AG04449 (cell line): ENCODE data around the gene TRPM4.
"Not testable (repeated sequence)": the region's sequence is repeated elsewhere in the genome, so short reads cannot be mapped to it uniquely, and the experiment has no call there.

Experiments used
- CTCF ChIA-PET: fragments of 350-600 bp; formaldehyde crosslinking; extraction: SDS; loops from one replicate; lab custom pipeline; 2021; ENCODE audit warnings: antibody characterized with exemption; lab: Yijun Ruan, JAX
- POLR2A ChIA-PET: fragments of 400-600, 350-600 bp; formaldehyde crosslinking; extraction: SDS; loops from one replicate; lab custom pipeline; 2020; ENCODE audit warnings: antibody characterized with exemption, inconsistent platforms; lab: Yijun Ruan, JAX
- DNase-seq: peaks from one replicate; pipeline ENCODE4 v3.0.0-alpha.2; 2010; ENCODE audit warnings: low read depth, low spot score
- H3K4me3 ChIP-seq: 2 replicates; pipeline ENCODE4 v1.5.1; 2011; ENCODE audit warnings: low read depth, mild to moderate bottlenecking, control low read depth, low read length
- CTCF ChIP-seq: IDR thresholded peaks from one replicate; pipeline ENCODE4 v1.5.1; 2011; ENCODE audit warnings: mild to moderate bottlenecking, moderate library complexity, low read length, control low read depth, inconsistent platforms; ENCODE audit not compliant: insufficient read depth; ENCODE audit errors: missing control alignments

The TRPM4 gene

DNA sequence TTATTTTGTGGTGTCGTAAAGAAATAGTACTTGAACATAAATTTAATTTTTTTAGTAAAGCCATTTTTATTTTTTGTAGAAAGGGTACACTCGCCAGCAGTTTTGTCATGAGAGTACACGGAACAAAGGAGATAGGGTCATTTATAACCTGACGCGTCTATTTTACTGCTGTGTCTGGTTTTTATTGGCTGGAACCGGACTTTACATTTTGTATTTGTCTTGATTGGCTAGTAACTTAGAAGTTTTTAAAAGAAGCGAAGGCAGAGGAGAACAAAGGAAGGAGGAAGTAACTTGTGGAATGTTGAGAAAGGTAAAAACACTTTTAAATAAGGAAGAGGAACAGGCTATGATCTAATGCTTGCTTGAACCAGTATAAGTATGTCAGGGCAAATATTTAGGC, 43.5 kb downstream of the TRPM4 start:
- CTCF ChIA-PET = interaction anchor here (1.0 kb wide), 1 partner anchor 103 kb away, joined by 3 read pairs; no protein-coding TSS in a partner anchor
- no peak overlapping the region for H3K4me3 ChIP-seq
- POLR2A ChIA-PET = no interaction called here
- no peak for TF ChIP-seq CTCF
- DNase-seq = no peak

DNA sequence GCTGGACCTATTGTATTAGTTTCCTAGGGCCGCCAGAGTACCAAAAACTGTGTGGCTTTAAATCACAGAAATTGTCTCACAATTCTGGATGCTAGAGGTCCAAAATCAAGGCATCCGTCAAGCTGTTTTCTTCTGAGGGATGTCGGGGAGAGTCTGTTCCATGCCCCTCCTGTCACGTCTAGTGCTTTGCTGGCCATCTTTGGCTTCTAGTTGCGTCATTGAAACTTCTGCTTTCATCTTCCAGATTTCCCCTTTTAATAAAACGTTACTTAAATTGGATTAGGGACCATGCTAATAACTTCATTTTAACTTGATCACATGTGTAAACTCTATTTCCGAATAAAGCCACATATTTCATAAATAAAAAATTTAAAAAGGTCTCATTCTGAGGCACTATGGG, 47.5 kb downstream of the TRPM4 start:
- ChIA-PET POLR2A (no interaction called here), CTCF (interaction anchor here (1.1 to 4.3 kb wide), 4 partner anchors 107 to 213 kb away, joined by 3 to 33 read pairs (median 4); no protein-coding TSS in a partner anchor)
- no peak for TF ChIP-seq CTCF
- no peak for DNase-seq
- H3K4me3 ChIP-seq = no peak overlapping the region

GRCh38 chr19:49209502-49209901, 51.9 kb downstream of the TRPM4 start:
- DNase-seq, H3K4me3 ChIP-seq, POLR2A ChIA-PET: not testable (repeated sequence)
- CTCF ChIA-PET = interaction anchor here (1.1 to 4.9 kb wide), 7 partner anchors 11 to 135 kb away, joined by 3 to 55 read pairs (median 12); no protein-coding TSS in a partner anchor

DNA sequence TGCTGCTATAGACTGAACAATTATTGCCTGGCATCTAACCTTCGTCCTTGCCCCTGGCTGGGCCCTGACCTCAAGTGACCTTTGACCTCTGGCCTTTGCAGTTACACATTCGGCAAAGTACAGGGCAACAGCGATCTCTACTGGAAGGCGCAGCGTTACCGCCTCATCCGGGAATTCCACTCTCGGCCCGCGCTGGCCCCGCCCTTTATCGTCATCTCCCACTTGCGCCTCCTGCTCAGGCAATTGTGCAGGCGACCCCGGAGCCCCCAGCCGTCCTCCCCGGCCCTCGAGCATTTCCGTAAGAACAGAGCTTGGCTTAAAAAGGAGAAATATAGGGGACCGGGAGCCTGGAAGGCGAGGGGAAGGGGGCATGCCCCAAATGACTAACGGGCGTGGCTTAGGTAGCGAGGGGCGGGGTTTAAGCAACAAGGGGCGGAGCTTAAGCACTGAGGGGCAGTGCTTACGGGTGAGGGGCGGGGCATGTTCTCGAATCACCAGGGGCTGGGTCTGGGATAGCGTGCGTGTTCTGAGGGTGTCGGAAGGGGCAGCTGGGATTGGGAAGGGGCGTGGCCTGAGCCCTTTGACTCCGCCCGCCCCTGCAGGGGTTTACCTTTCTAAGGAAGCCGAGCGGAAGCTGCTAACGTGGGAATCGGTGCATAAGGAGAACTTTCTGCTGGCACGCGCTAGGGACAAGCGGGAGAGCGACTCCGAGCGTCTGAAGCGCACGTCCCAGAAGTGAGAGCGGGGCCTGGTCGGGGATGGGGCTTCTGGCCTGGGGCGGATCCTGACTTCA, 52.7 kb downstream of the TRPM4 start:
- ChIA-PET POLR2A (no interaction called here), CTCF (interaction anchor here (0.6 to 4.9 kb wide), 7 partner anchors 12 to 262 kb away, joined by 3 to 55 read pairs (median 3); no protein-coding TSS in a partner anchor)
- TF ChIP-seq CTCF = no peak
- H3K4me3 ChIP-seq = no peak overlapping the region
- no peak for DNase-seq

GRCh38 chr19:49210901-49211451, 53.4 kb downstream of the TRPM4 start:
- ChIA-PET CTCF (interaction anchor here (0.7 to 4.9 kb wide), 8 partner anchors 10 to 211 kb away, joined by 3 to 55 read pairs (median 4); no protein-coding TSS in a partner anchor), POLR2A (no interaction called here)
- no peak for DNase-seq
- TF ChIP-seq CTCF = no peak
- no peak overlapping the region for H3K4me3 ChIP-seq

DNA sequence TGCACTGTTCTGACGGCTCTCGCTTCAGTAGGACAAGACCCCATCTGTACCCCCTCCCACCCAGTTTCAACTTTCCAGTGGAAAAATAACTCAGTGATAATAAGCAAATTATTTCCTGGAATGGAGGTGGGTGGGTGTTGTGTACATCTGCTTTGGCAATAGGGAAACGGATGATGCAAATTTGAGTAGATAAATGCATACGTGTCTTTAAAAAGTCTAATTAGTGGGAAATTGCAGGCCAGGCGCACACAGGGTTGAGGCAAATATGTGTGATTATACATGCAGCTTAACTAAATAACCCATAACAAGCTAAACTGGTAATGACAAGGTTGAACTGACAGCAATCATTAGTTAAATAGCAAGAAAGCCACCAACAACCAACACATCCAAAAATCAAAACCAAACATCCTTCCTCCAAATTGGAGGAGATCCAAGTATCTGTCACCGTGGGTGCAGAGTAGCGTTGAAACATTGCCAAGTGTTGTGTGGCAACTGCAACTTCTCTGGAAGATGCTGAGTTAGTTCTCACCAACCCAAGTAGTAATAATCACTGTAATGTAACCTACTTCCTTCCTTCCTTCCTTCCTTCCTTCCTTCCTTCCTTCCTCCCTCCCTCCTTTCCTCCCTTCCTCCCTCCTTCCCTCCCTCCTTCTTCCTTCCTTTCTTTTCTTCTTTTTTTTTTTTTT, 54.6 kb downstream of the TRPM4 start:
- ChIA-PET POLR2A (no interaction called here), CTCF (interaction anchor here (1.2 to 6.5 kb wide), 4 partner anchors 9 to 95 kb away, joined by 4 to 85 read pairs (median 11); no protein-coding TSS in a partner anchor)
- no peak for TF ChIP-seq CTCF
- H3K4me3 ChIP-seq = no peak overlapping the region
- DNase-seq = no peak
